Skin of body (tissue), 2 donors: ENCODE measurements around the gene L3HYPDH. TPM values are rescaled to one million over a fixed set of nuclear protein-coding genes. Genes with fewer than 3 reads are reported as not detected.
"Not testable (repeated sequence)": the region's sequence is repeated elsewhere in the genome, so short reads cannot be mapped to it uniquely, and the experiment has no call there.

Source experiments
- DNase-seq: peaks from one replicate; lab custom pipeline; 2025; lab: John Stamatoyannopoulos, UW
- total RNA-seq: library from RNA; depleted of rRNA; stranded (reverse); fragments of >200 nt; gene quantifications from one replicate; pipeline ENCODE4 v1.2.3, GENCODE V29; 2014

L3HYPDH gene
- total RNA-seq, 1 donor from 2014 or later, result 35.1 TPM

GRCh38 chr14:59480166-59480565 lies 4.0 kb downstream of the L3HYPDH start:
- no peak for DNase-seq

DNA sequence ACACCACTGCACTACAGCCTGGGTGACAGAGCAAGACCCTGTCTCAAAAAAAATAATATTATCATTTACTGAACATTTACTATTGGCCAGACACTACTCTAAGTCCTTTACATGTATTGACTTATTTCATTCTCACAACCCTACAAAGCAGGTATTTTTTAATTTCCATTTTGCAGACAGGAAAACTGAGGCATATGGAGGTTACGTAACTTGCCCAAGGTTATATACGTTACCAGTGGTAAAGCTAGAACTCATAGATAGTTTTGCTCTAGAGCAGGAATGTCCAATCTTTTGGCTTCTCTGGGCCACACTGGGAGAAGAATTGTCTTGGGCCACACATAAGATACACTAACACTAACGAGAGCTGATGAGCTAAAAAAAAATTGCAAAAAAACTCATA lies 5.7 kb downstream of the L3HYPDH start:
- DNase-seq, result no peak

DNA sequence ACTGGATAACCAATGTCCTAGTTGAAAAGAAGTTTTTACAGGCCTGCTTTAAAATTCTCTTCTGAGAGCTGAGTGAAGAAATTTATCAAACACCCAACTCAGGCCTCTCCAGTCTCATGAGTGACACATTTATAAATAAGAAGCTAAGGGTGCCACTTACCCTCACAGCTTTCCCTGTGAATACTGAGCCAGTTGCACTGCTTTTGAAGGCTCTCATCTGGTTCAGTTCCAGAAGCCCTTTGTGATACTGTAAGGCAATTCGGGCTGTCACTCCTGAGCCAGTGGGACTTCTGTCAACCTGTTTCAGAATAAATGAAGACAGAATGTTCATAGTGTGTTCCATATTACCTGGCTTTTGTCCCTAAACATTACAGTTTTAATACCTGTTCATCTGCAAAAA lies 8.5 kb downstream of the L3HYPDH start:
- no peak for DNase-seq

- no peak for DNase-seq
Observed at GRCh38 chr14:59474172-59474571, 10.0 kb downstream of the L3HYPDH start.

- no peak for DNase-seq
Observed at GRCh38 chr14:59465316-59466135, 18.7 kb downstream of the L3HYPDH start, which contains the start of gene GPR135. TSS of gene GPR135 (minus strand) at chr14:59465380. CDS start at chr14:59465226, 154 bp downstream.

GRCh38 chr14:59464486-59465315 lies 19.5 kb downstream of the L3HYPDH start:
- peak; percentile 20 for DNase-seq

DNA sequence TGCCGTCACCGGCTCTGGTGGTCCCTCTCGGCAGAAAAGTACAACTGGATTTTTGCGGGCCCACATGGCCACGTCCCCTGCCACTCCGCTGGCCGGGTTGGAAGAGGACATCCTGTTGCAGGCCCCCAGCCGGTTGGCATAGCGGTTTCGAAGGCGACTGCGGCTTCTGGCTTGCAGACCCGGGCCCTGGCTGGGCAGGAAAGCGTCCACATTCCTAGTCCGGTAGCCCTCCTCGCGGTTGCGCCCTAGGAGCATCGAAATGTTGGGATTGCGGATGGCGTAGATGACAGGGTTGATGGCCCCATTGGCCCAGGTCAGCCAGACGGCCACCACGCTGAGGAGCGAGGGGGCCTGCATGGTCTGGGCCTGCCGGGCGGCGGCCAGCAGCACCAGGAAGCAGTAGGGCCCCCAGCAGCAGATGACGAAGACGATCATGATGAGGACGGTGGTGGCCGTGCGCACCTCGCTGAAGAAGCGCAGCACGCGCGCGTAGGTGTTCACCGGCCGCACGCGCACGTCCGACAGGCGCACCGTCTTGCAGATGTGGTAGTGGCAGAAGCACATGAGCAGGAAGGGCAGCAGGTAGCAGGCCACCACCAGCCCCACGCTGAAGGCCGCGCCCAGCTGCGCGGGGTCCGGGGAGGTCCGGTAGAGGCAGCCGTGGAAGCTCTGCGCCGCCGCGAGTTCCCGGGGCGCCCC lies 20.3 kb downstream of the L3HYPDH start:
- DNase-seq, result no peak

- DNase-seq, result no peak
Observed at GRCh38 chr14:59461891-59462290, 22.3 kb downstream of the L3HYPDH start.

GRCh38 chr14:59460378-59460777 lies 23.8 kb downstream of the L3HYPDH start:
- DNase-seq, result no peak

GRCh38 chr14:59458486-59458885 lies 25.7 kb downstream of the L3HYPDH start:
- no peak for DNase-seq

DNA sequence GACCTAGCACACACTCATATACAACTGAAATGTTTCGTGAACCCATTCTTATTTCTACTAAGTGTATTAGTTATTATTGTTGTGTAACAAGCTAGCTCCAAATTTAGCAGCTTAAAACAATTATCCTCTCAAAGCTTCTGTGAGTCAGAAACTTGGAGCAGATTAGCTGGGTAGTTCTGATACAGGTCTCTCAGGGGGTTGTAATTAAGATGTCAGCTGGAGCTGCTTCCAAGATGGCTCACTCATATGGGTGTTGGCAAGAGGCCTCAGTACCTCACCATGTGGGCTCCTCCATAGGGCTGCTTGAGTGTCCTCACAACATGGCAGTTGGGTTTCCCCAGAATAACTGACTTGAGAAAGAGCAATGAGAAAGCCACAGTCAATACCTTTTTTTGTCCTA lies 28.8 kb downstream of the L3HYPDH start:
- no peak for DNase-seq

DNA sequence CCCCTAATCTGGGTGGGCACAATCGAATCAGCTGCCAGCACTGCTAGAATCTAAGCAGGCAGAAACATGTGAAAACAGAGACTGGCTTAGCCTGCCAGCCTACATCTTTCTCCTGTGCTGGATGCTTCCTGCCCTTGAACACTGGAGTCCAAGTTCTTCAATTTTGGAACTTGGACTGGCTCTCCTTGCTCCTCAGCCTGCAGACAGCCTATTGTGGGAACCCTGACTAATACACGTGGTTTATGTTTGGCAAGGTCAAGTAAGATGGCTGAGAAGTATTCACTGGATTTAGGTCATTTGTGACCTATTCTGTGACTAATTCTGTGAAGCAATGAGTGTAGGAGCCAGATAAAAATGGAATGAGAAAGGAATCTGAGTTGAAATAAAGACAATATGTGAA lies 30.1 kb downstream of the L3HYPDH start:
- no peak for DNase-seq

- no peak for DNase-seq
Observed at GRCh38 chr14:59451849-59452248, 32.4 kb downstream of the L3HYPDH start.

- no peak for DNase-seq
Observed at GRCh38 chr14:59450716-59451115, 33.5 kb downstream of the L3HYPDH start.

DNA sequence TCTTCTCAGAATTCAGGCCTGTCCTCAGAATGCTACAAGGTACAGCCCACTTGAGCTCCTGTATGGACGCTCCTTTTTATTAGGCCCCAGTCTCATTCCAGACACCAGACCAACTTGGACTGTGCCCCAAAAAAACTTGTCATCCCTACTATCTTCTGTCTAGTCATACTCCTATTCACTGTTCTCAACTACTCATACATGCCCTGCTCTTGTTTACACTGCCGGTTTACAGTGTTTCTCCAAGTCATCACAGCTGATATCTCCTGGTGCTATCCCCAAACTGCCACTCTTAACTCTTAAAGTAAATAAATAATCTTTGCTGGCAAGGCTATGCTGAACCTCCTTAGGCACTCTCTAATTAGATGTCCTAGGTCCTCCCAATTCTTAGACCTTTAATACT lies 35.5 kb downstream of the L3HYPDH start:
- DNase-seq, result not testable (repeated sequence)

DNA sequence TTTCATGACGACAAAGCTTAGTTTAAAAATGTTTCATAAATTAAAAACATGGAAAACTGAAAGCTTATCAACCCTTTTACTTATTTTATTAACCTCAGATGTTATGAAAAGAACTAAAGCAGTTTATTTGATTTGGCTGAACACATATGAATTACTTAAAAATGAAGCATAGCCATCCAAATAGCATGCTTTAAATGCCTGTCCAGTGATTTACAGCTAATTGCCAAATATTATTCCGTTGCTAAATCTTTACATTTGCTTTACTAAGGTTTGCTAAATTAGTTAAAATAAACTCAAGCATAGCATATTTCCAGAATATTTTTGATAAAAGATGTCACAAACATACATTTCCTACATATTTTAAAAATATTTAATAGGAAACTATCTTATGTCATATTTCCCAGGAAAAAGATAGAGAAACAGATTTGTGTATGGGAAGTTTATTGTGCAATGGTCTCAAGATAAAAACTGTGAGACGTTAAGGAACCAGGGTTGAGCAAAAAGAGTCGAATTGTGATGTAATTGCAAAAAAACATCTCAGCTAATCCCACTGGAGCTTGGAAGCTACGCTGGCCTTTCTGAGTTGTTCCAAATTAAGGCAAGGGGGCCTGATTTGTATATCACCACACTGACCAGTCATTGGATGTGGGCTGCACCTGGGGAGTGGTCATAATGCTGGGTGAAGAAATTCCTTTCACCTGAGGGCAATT lies 44.8 kb downstream of the L3HYPDH start:
- peak; percentile 59 for DNase-seq

GRCh38 chr14:59438195-59438647 lies 46.0 kb downstream of the L3HYPDH start:
- no peak for DNase-seq

DNA sequence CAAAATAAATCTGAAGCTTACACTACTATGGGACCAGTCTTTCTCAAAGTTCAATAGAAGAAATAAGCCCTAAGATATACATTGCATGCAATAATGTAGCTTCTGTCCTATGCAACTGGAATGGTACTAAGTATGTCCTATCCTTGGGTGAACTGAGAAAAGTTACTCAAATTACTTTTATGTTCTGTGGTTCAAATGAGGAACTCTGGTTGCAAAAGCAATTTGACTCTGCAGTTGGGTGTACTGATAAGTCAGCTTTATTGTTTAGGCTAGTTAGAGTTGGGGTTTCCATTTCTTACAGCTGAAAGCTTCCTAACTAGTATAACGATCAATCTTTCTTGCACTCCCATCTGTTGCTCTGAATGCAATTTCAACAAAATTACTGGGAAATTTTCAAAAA lies 48.2 kb downstream of the L3HYPDH start:
- DNase-seq, result no peak

DNA sequence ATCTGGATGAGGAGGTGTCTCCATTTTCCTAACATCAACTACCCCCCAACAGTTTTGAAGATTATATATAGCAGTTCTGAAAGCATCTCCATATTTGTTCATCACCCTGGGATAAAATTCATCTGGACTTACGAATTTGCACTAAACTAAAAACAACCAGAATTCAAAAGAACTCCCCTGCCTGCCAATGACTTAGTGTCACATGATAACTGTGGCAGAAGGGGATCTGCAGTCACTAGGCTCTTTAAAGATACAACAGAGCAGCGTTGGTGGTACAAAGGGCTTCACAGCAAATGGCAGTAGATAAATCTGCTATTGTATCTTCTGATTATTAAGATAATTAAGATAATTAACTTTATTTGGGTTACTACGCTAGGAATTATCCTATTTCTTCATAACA lies 49.1 kb downstream of the L3HYPDH start:
- no peak for DNase-seq

DNA sequence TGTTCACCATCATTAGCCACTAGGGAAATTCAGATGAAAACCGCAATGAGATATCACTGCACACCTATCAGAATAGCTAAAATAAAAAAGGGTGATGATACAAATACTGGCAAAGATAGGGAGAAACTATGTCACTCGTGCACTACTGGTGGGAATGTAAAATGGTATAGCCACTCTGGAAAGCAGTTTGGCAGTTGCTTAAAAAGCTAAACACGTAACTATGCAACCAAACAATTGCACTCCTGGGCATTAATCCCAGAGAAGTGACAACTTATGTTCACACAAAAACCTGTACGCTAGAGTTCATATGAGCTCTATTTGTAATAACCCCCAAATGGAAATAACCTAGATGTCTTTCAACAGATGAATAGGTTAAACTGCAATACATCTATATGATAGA lies 54.4 kb downstream of the L3HYPDH start:
- no peak for DNase-seq

GRCh38 chr14:59428581-59429012 lies 55.6 kb downstream of the L3HYPDH start:
- peak; percentile 81 for DNase-seq
